GM23248 (cell line): ENCODE data around the gene LRGUK.

Experiments used
- EZH2 ChIP-seq: fragments of 200-600 bp; sonication (generic); IDR thresholded peaks from 2 replicates; pipeline ENCODE4 v1.6.1; 2018; ENCODE audit warnings: antibody characterized with exemption, mild to moderate bottlenecking; ENCODE audit not compliant: insufficient read depth, poor library complexity, severe bottlenecking
- EZH2phosphoT487 ChIP-seq: fragments of 200-600 bp; sonication (generic); IDR thresholded peaks from 2 replicates; pipeline ENCODE4 v1.6.1; 2018; ENCODE audit warnings: antibody characterized with exemption, moderate library complexity, mild to moderate bottlenecking, low read depth; ENCODE audit not compliant: insufficient read depth

- TF ChIP-seq EZH2phosphoT487 (no peak), EZH2 (no peak)
These were observed 173.8 kb downstream of the LRGUK start for GRCh38 chr7:134300988-134301387.
